ENCODE measurements around the gene TPM3.
"Not testable (repeated sequence)": the region's sequence is repeated elsewhere in the genome, so short reads cannot be mapped to it uniquely, and the experiment has no call there.

The TPM3 gene

DNA sequence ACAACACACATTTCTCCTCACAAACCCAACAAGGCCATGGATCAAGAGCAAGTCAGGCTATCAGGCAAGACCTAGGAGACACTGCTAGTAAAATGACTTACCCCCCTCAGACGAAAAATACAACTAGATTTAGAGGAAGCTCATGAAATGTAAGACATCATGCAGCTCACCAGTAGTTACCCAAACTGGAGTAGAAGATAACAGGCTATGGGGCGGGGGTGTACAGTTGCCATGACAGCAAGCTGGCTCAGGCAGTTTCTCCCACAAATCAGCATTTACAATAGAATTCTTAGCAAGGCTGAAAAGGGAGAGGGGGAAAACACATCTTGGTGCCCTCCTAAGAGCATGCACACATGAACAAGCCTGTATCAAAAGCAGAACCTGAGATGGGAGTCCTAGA is 13.9 kb downstream of the TPM3 start:
- DNase-seq, result peak; percentile 17 to 93 (median 68)
- intact Hi-C loops (cut with DNase I), result no loop called here

- intact Hi-C loops (cut with DNase I), result no loop called here
- peak in 2 of 42 donors; percentile 13 to 43 for DNase-seq
Measured at GRCh38 chr1:154176337-154176736, 15.6 kb downstream of the TPM3 start.

GRCh38 chr1:154174654-154175053 is 17.2 kb downstream of the TPM3 start:
- intact Hi-C loops (cut with DNase I), result no loop called here
- DNase-seq, result no peak

- intact Hi-C loops (cut with DNase I), result no loop called here
- DNase-seq, result no peak
Measured at GRCh38 chr1:154171880-154172279, 20.0 kb downstream of the TPM3 start.

- no peak for DNase-seq
- intact Hi-C loops (cut with DNase I), result no loop called here
Measured at GRCh38 chr1:154171223-154171583, 20.7 kb downstream of the TPM3 start.

- intact Hi-C loops (cut with DNase I), result no loop called here
- peak in 38 of 42 donors; percentile 14 to 86 (median 62) for DNase-seq
Measured at GRCh38 chr1:154170547-154171222, 21.2 kb downstream of the TPM3 start.

GRCh38 chr1:154167461-154167860 is 24.4 kb downstream of the TPM3 start:
- peak in 15 of 42 donors; percentile 27 to 78 (median 46) for DNase-seq
- intact Hi-C loops (cut with DNase I), result no loop called here

DNA sequence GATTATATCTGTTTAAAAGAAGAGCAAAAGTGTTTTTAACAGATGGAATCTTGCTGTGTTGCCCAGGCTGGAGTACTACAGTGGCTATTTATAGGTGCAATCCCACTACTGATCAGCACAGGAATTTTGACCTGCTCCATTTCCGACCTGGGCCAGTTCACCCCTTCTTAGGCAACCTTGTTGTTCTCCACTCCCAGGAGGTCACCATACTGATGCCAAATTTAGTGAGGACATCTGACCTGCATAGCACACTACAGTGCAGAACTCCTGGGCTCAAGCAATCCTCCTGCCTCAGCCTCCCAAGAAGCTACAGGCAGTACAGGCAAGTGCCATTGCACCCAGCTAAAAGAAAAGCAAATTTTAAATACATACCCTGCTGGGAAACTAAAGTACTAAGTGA is 25.7 kb downstream of the TPM3 start:
- intact Hi-C loops (cut with DNase I), result no loop called here

GRCh38 chr1:154159554-154159953 is 32.3 kb downstream of the TPM3 start:
- no peak for DNase-seq
- intact Hi-C loops (cut with DNase I), result no loop called here

More for the DNA sequence above, 25.7 kb downstream of the TPM3 start:
- no peak for DNase-seq

- no peak for DNase-seq
- intact Hi-C loops (cut with DNase I), result no loop called here
Measured at GRCh38 chr1:154158307-154159125, 33.4 kb downstream of the TPM3 start.

- peak in 24 of 42 donors; percentile 7 to 79 (median 42) for DNase-seq
Measured at GRCh38 chr1:154157520-154158306, 34.2 kb downstream of the TPM3 start.

DNA sequence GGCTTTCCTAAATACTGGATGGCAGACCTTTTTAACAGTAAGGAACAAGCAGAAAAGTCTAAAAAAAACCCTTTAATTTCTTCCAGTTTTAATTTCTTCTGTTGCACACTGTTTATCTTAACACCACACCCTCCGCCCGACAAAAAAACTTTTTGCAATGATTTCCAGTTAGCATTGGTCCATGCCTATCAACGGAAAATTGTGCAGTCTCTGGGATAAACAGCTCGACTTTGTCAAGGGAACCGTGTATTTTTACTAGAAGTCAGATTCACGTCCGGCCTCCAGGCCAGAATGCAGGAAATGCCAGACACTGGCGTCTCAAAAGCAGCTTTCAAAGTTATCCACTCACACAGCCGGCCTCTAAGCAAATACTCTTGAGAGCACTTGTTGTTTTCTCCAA is 36.6 kb downstream of the TPM3 start:
- intact Hi-C loops (cut with DNase I), result no loop called here
- DNase-seq, result peak in 1 of 42 donors; percentile 40

More at GRCh38 chr1:154157520-154158306, 34.2 kb downstream of the TPM3 start:
- intact Hi-C loops (cut with DNase I), result no loop called here

DNA sequence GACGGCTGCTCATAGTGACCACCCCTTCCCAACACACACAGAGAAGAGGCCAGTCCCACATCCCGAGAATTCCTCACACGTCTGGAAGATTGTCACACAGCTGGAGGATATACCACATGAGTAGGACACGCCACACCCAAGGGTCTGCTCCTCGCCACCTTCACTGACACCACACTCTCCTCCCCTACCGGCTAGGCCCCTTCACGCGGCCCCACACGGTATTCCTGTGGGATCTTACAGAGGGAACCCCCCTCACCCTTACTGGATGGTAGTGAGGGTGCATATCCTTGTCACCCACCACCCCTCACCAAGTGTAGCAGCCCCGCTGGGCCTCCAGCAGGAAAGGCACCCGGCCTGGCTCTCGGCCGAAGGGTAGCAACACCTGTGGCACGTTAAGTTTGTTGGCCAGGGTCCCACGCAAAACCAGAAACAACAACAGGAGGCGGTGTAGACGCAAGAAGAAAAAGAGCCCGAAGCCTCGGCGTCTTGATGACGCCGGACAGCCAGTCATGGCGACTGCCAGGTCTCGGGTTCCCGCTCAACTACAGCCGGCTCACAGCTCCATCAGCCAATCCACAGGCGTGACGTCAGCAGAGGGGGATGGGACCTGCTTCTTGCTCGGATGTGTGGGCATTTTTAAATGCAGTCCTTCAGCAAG is 37.2 kb downstream of the TPM3 start, which contains the start of gene NUP210L:
TSS of gene NUP210L (minus strand) at position 540 of the 658 bp plus-strand sequence.
- intact Hi-C loops (cut with DNase I), result no loop called here

GRCh38 chr1:154154053-154154452 is 37.8 kb downstream of the TPM3 start:
- no peak for DNase-seq
- intact Hi-C loops (cut with DNase I), result no loop called here

More for the DNA sequence above, 37.2 kb downstream of the TPM3 start, which contains the start of gene NUP210L:
- DNase-seq, result peak in 3 of 42 donors; percentile 39 to 89 (median 86)

GRCh38 chr1:154151311-154151710 is 40.6 kb downstream of the TPM3 start:
- DNase-seq, result no peak
- intact Hi-C loops (cut with DNase I), result no loop called here

DNA sequence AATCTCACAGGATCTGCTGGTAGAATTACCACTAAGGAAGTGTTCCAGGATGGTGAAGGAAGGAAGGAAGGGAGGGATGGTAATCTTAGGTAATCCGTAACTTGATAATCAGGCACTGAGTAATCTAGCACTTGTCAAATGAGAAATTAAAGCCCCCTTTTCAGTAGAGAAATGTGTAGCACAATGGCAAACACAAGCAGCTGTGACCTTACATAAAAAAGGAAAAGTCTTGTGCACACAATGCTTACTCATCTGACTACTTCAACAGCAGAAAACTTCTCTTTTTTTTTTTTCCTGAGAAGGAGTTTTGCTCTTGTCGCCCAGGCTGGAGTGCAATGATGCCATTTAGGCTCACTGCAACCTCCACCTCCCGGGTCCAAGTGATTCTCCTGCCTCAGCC is 43.1 kb downstream of the TPM3 start:
- intact Hi-C loops (cut with DNase I), result no loop called here
- DNase-seq, result no peak

GRCh38 chr1:154147505-154147904 is 44.4 kb downstream of the TPM3 start:
- intact Hi-C loops (cut with DNase I); DNase-seq: not testable (repeated sequence)

GRCh38 chr1:154145986-154146385 is 45.9 kb downstream of the TPM3 start:
- intact Hi-C loops (cut with DNase I), result no loop called here
- no peak for DNase-seq

GRCh38 chr1:154142358-154142757 is 49.5 kb downstream of the TPM3 start:
- intact Hi-C loops (cut with DNase I), result no loop called here
- DNase-seq, result no peak
